Smooth muscle cell of the brain vasculature (primary cell): ENCODE data around the gene BTAF1.

Experiments used
- DNase-seq: peaks from one replicate; pipeline ENCODE4 v3.0.0-alpha.2; 2012; ENCODE audit warnings: low read depth, low spot score

Gene BTAF1

GRCh38 chr10:92047215-92047614, 123.6 kb downstream of the BTAF1 start:
- no peak for DNase-seq

GRCh38 chr10:92052088-92052487, 128.5 kb downstream of the BTAF1 start:
- no peak for DNase-seq

DNA sequence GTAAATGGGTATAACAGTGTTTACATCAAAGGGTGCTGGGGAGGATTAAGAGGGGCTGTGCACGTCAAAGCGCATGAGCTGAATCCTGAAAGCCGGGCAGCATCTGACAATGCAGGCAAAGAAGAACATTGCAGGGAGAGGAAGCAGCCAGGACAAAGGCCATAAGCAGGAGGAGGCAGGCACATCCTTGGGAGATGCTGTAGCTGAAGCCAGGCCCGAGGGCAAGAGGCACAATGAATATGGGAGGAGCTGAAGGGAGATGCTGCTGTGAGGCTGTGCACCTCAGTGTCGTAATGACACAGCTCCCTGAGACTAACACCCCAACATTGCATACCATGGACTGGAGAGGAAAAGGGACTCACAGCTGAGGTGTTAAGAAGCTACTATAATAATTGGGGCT, 129.2 kb downstream of the BTAF1 start:
- no peak for DNase-seq

DNA sequence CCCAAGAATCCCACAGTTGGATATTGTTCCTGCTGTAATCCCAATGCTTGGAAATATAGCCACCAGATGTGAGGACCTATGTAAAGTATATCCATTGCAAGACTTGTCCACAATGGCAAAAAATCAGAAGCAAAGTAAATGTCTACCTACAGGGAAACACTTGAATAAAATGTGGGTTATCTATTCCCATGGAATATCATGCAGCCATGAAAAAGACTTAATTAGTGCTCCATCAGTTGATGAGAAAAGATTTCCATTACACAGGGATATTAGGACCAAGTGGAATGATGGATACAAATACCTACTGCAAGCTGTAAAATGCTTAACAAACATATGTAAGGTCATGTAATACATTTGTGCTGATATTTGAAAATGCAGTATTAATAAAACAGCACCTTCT, 131.2 kb downstream of the BTAF1 start:
- DNase-seq = no peak

DNA sequence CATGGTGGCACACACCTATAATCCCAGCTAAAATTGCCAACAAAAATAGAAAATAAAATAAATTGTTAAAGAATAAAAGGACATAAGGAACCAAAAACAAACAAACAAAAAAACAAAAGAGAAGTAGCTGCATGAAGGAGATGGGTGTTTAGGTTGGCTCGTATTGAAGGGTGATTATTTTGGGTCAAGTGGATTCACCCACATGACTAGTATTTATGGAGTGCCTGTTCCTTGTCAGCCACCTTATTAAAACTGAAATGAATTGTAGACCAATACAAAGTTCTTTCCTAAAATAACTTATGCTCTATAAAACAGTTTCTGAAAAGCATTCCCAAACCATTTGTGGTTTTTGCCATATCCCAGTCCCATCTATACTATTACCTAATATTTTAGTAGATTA, 138.7 kb downstream of the BTAF1 start:
- DNase-seq = no peak

DNA sequence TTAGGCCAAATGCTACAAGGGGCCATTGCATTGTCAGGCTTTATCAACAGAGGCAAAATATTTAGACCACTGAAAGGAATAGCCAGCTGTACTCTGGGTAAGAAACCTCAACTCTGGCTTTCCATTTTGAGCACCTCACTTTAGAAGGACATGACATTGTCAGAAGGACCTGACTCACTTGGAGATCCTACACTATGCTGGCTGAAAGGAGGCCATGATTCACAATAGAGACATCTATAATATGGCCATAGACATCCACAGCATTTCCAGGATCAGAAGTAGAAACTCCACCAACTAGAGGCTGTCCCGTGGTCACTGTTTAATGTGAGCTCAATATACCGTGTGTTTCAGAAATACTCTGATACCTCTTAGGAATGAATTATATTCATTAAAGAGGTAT, 140.9 kb downstream of the BTAF1 start:
- no peak for DNase-seq

DNA sequence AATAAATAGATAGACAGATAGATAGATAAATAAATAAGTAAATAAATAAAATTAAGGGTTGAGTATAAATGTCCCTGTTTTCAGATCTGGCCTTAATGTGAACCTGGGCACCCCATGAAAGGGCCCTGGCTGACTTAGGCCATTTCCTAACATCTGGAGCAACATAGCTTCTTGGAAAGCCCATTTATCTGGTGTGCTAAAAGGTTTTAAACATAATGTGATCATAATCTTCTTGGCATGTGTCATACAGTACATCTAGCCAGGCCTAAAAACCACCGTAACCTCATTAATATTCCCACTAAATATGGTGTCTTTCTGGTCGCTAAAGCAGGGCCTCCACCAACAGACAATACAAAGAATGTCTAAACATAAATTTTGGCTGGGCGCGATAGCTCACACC, 142.8 kb downstream of the BTAF1 start:
- no peak for DNase-seq

GRCh38 chr10:92068900-92069299, 145.3 kb downstream of the BTAF1 start:
- no peak for DNase-seq

- no peak for DNase-seq
These were observed 150.7 kb downstream of the BTAF1 start for GRCh38 chr10:92074126-92074887.

GRCh38 chr10:92075829-92076228, 152.3 kb downstream of the BTAF1 start:
- no peak for DNase-seq

- no peak for DNase-seq
These were observed 153.2 kb downstream of the BTAF1 start for GRCh38 chr10:92076722-92077121.

- DNase-seq = no peak
These were observed 155.4 kb downstream of the BTAF1 start for GRCh38 chr10:92079003-92079402.
